ENCODE measurements around the gene METTL8.

Gene METTL8

DNA sequence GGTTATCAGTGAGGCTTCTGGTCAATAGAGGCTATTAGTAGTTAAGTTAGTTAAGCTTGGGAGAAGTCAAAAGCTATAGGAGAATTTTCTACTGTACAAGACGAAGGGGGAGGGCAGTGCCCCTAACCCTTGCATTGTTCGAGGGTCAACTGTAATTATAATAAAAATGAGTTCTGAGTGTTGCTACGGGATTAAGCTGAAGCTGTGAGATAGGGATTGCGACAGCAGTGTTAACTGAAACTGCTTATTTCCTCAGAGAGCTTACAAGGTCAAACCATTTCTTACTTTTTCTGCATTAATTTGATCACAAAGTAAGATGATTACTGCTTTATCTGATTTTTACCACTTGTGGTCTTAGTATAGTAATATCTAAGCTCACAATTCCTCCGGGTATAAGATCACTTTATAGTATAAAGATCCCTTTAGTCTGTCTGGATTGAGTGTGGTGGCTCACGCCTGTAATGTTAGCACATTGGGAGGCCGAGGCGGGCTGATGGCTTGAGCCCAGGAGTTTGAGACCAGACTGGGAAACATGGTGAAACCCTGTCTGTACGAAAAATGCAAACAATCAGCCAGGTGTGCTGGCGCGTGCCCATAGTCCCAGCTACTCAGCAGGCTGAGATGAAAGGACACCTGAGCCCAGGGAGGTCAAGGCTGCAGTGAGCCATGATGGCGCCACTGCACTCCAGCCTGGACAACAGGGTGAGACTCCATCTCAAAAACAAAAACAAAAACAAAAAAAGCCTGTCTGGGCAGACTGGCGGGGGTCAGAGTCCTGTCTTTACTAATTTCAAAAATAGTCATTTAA lies 153.6 kb downstream of the METTL8 start:
- no peak for DNase-seq (ENCODE audit: low read depth, low spot score)
- H3K4me3 ChIP-seq (ENCODE audit: low read depth, low read length), result no peak overlapping the region
- ChIA-PET CTCF (interaction anchor here (0.7 kb wide), 1 partner anchor 137 kb away, joined by 3 read pairs; no protein-coding TSS in a partner anchor), POLR2A (no interaction called here)
- TF ChIP-seq, protein P1, sequence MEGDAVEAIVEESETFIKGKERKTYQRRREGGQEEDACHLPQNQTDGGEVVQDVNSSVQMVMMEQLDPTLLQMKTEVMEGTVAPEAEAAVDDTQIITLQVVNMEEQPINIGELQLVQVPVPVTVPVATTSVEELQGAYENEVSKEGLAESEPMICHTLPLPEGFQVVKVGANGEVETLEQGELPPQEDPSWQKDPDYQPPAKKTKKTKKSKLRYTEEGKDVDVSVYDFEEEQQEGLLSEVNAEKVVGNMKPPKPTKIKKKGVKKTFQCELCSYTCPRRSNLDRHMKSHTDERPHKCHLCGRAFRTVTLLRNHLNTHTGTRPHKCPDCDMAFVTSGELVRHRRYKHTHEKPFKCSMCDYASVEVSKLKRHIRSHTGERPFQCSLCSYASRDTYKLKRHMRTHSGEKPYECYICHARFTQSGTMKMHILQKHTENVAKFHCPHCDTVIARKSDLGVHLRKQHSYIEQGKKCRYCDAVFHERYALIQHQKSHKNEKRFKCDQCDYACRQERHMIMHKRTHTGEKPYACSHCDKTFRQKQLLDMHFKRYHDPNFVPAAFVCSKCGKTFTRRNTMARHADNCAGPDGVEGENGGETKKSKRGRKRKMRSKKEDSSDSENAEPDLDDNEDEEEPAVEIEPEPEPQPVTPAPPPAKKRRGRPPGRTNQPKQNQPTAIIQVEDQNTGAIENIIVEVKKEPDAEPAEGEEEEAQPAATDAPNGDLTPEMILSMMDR (IDR thresholded peaks at IDR 0.05; ENCODE audit: insufficient read depth, low read length, missing control alignments), result no peak

DNA sequence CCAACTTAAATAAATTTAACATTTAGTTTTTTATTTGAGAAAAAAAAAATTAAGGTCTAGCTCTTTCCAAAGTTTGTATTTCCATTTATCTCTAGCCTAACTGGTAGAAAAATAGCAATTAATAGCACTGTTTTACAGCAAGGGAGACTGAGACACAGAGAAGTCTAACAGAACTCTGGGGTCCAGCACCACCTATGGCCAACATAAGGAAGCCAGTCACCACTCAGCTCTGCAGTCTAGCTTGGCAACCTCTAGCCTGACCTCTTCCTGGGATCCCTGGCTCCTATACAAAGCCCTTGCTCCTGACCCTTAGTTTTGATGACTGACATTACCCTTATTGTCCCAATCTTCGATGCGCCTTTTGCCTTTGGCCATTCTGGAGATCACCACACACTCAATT lies 159.0 kb downstream of the METTL8 start:
- TF ChIP-seq, protein P1 (IDR thresholded peaks at IDR 0.05; ENCODE audit: insufficient read depth, low read length, missing control alignments), result no peak
- H3K4me3 ChIP-seq (ENCODE audit: low read depth, low read length), result no peak overlapping the region
- ChIA-PET CTCF (interaction anchor here (2.7 kb wide), 1 partner anchor 10 kb away, joined by 8 read pairs; no protein-coding TSS in a partner anchor), POLR2A (no interaction called here)
- no peak for DNase-seq (ENCODE audit: low read depth, low spot score)

DNA sequence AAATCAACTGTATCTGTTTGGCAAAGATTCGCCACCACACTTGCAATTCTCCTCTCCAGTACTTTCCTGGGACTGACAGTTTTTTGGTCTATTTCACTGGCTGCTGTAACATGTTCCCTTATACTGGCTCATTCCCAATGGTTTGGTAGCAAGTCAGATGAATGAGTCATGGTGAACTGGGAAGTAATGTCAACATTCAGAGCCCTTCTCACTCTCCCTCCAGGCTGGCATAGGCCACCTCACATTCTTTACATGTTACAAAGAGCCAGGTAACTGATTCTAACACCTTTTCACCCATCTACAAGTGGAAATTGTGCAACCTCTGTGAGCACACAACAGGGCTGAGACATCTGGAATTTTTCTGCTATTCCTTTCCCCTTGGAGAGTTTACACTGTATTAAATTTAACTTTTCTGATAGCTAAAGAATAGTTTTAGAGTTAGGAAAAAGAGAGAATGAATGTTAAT lies 161.8 kb downstream of the METTL8 start:
- TF ChIP-seq, protein P1 (IDR thresholded peaks at IDR 0.05; ENCODE audit: insufficient read depth, low read length, missing control alignments), result no peak
- POLR2A ChIA-PET, result no interaction called here
- no peak overlapping the region for H3K4me3 ChIP-seq (ENCODE audit: low read depth, low read length)
- DNase-seq (ENCODE audit: low read depth, low spot score), result peak; percentile 69
- CTCF ChIA-PET, result interaction anchor here (0.7 to 1.3 kb wide), 2 partner anchors 26 to 139 kb away, joined by 3 read pairs; no protein-coding TSS in a partner anchor

DNA sequence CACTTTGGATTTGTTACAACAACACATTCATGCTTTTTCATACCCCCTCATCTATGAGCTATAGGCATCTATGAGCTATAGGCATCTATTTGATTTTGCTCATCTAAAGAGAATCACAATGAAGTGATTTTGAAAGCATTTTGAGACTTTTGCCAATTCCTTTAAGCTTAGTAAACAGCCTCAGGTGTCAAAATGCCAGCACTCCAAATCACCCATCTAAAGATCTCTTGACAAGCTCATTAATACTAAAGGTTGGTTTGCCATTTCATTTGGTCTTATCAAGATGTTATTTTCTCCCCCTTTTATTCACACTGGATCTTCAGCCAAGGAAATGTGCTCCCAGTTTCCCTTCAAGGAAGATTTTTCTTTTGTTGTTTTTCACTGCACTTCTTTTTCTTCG lies 162.4 kb downstream of the METTL8 start:
- POLR2A ChIA-PET, result no interaction called here
- CTCF ChIA-PET, result interaction anchor here (0.7 to 1.3 kb wide), 2 partner anchors 27 to 139 kb away, joined by 3 read pairs; no protein-coding TSS in a partner anchor
- TF ChIP-seq, protein P1 (IDR thresholded peaks at IDR 0.05; ENCODE audit: insufficient read depth, low read length, missing control alignments), result no peak
- H3K4me3 ChIP-seq (ENCODE audit: low read depth, low read length), result no peak overlapping the region
- no peak for DNase-seq (ENCODE audit: low read depth, low spot score)

DNA sequence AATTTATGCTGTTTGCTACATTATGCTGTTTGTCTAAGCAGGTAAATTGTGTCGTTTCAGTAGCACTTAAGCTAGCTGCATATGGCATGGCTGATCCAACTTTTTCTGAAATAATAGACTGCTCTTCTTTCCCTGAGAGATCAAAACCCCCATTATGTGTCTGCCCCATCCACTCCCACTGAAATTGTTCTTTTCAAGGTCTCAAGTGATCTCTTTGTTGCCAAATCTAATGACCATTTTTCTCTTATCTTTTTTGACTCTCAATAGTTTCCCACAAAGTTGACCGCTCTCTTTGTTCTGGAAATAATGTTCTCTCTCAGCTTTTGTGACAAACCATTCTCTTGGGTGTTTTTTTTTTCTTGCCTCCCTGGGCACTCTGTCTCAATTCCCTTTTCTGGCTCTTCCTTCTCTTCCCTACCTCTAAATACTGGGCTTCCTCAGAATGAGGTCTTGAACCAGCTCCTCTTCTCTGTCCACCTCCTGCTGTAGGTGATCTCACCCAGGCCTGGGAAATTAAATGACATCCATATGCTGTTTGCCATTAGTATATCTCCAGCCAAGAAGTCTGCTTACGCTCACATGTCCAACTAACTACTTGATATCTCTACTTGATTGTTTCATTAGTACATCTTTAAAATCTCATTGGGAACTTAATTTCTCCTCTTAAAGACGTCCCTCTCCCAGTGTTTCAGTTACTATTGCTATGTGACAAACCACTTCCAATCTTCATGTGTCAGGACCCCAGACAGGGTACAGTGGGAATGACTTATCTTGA lies 165.7 kb downstream of the METTL8 start:
- no peak overlapping the region for H3K4me3 ChIP-seq (ENCODE audit: low read depth, low read length)
- CTCF ChIA-PET, result no interaction called here
- DNase-seq (ENCODE audit: low read depth, low spot score), result no peak
- TF ChIP-seq, protein P1 (IDR thresholded peaks at IDR 0.05; ENCODE audit: insufficient read depth, low read length, missing control alignments), result no peak
- POLR2A ChIA-PET, result interaction anchor here (0.7 kb wide), 1 partner anchor 335 kb away, joined by 3 read pairs; no protein-coding TSS in a partner anchor
